Measurements from ENCODE around the gene ERLIN1.

DNA sequence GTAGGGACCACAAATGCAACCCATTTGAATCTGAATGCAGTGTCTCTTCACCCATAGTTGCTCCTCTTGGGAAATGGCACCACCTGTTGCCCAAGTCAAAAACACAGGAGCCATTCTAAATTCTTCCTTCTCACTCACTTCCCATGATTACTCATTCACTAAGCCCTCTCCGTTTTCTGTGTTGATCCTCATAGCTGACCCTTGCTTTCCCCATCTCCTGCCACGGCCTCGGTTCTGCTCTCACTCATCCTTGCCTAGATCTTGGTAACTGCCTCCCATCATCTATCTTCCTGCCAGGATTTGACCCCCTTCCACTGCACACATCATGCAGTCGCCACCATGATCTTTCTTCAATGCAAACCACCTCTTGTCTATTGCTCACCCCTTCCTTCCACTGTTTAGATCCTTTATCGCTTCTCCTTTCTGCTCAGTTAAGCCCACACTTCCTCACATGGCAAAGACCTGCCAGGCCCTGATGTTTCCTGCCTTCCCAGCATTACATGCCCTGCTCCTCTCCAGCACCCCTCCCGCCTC lies 85.1 kb downstream of the ERLIN1 start:
- no peak for TF ChIP-seq GATA2 (IDR thresholded peaks at IDR 0.05; ENCODE audit: low read depth, low read length)
- TF ChIP-seq GATA3 (IDR thresholded peaks at IDR 0.05; ENCODE audit: low read depth, low read length), result no peak
